Measurements from ENCODE around the gene APBA2.

APBA2 gene

GRCh38 chr15:29126208-29126536, 240.4 kb downstream of the APBA2 start:
- Histone ChIP-seq H4K20me1 (ENCODE audit: insufficient read depth, low read length) (no peaks in the 10 kb centered on the region), H3K4me2 (ENCODE audit: low read length) (no peak overlapping the region), H3K9ac (ENCODE audit: low read length) (no peak overlapping the region), H3K4me1 (ENCODE audit: low read length) (no peaks in the 10 kb centered on the region), H3K4me3 (ENCODE audit: low read length) (no peak overlapping the region), H3K36me3 (replicated peaks; ENCODE audit: low read depth, low read length) (no peaks in the 10 kb centered on the region), H3K27me3 (ENCODE audit: low read depth, low read length) (no peaks in the 10 kb centered on the region), H3K9me3 (ENCODE audit: insufficient read depth, low read length) (no peaks in the 10 kb centered on the region), H3K27ac (ENCODE audit: low read length) (no peak overlapping the region), H2AFZ (ENCODE audit: low read depth, low read length) (no peak overlapping the region), H3K79me2 (ENCODE audit: low read length) (no peaks in the 10 kb centered on the region)
- TF ChIP-seq EZH2phosphoT487 (IDR thresholded peaks at IDR 0.05; ENCODE audit: low read depth): no peak
- TF ChIP-seq CTCF (IDR thresholded peaks at IDR 0.05; ENCODE audit: low read depth, low read length): no peak

GRCh38 chr15:29126821-29127461, 241.2 kb downstream of the APBA2 start:
- Histone ChIP-seq H4K20me1 (ENCODE audit: insufficient read depth, low read length) (no peaks in the 10 kb centered on the region), H3K4me1 (ENCODE audit: low read length) (no peaks in the 10 kb centered on the region), H3K4me3 (ENCODE audit: low read length) (no peak overlapping the region), H3K79me2 (ENCODE audit: low read length) (no peaks in the 10 kb centered on the region), H3K27ac (ENCODE audit: low read length) (no peak overlapping the region), H3K9ac (ENCODE audit: low read length) (no peak overlapping the region), H3K27me3 (ENCODE audit: low read depth, low read length) (no peaks in the 10 kb centered on the region), H2AFZ (ENCODE audit: low read depth, low read length) (no peak overlapping the region), H3K9me3 (ENCODE audit: insufficient read depth, low read length) (no peaks in the 10 kb centered on the region), H3K4me2 (ENCODE audit: low read length) (no peak overlapping the region), H3K36me3 (replicated peaks; ENCODE audit: low read depth, low read length) (no peaks in the 10 kb centered on the region)
- TF ChIP-seq CTCF (IDR thresholded peaks at IDR 0.05; ENCODE audit: low read depth, low read length) (peak; percentile 28; the same call in 1 of the 2 replicates), EZH2phosphoT487 (IDR thresholded peaks at IDR 0.05; ENCODE audit: low read depth) (no peak)

- Histone ChIP-seq H3K27ac (ENCODE audit: low read length) (no peak overlapping the region), H3K4me2 (ENCODE audit: low read length) (no peak overlapping the region), H3K27me3 (ENCODE audit: low read depth, low read length) (no peaks in the 10 kb centered on the region), H2AFZ (ENCODE audit: low read depth, low read length) (no peak overlapping the region), H3K79me2 (ENCODE audit: low read length) (no peaks in the 10 kb centered on the region), H3K4me3 (ENCODE audit: low read length) (no peak overlapping the region), H3K9ac (ENCODE audit: low read length) (no peak overlapping the region), H4K20me1 (ENCODE audit: insufficient read depth, low read length) (no peaks in the 10 kb centered on the region), H3K36me3 (replicated peaks; ENCODE audit: low read depth, low read length) (no peaks in the 10 kb centered on the region), H3K4me1 (ENCODE audit: low read length) (no peaks in the 10 kb centered on the region), H3K9me3 (ENCODE audit: insufficient read depth, low read length) (no peaks in the 10 kb centered on the region)
- no peak for TF ChIP-seq EZH2phosphoT487 (IDR thresholded peaks at IDR 0.05; ENCODE audit: low read depth)
- no peak for TF ChIP-seq CTCF (IDR thresholded peaks at IDR 0.05; ENCODE audit: low read depth, low read length)
These were observed 242.0 kb downstream of the APBA2 start for GRCh38 chr15:29127506-29128430.

- Histone ChIP-seq H3K27ac (ENCODE audit: low read length) (no peak overlapping the region), H3K9me3 (ENCODE audit: insufficient read depth, low read length) (no peaks in the 10 kb centered on the region), H3K4me3 (ENCODE audit: low read length) (no peak overlapping the region), H4K20me1 (ENCODE audit: insufficient read depth, low read length) (no peaks in the 10 kb centered on the region), H3K9ac (ENCODE audit: low read length) (no peak overlapping the region), H3K4me1 (ENCODE audit: low read length) (no peaks in the 10 kb centered on the region), H3K4me2 (ENCODE audit: low read length) (no peak overlapping the region), H3K79me2 (ENCODE audit: low read length) (no peaks in the 10 kb centered on the region), H3K36me3 (replicated peaks; ENCODE audit: low read depth, low read length) (no peaks in the 10 kb centered on the region), H2AFZ (ENCODE audit: low read depth, low read length) (no peak overlapping the region), H3K27me3 (ENCODE audit: low read depth, low read length) (no peaks in the 10 kb centered on the region)
- TF ChIP-seq CTCF (IDR thresholded peaks at IDR 0.05; ENCODE audit: low read depth, low read length): no peak
- TF ChIP-seq EZH2phosphoT487 (IDR thresholded peaks at IDR 0.05; ENCODE audit: low read depth): no peak
These were observed 242.9 kb downstream of the APBA2 start for GRCh38 chr15:29128671-29129070.
